ACHN (cell line): ENCODE measurements around the gene COPS9.

ENCODE experiments used
- DNase-seq: peaks from one replicate; pipeline ENCODE4 v3.0.0-alpha.2; 2015
- in situ Hi-C: cut with HindIII; loops from 2 replicates; pipeline ENCODE4 v1.10.0; 2017; ENCODE audit warnings: low sequenced_read_pairs, low pct_ligation_motif_present, low pct_unique_long_range_greater_than_20kb

Gene COPS9

DNA sequence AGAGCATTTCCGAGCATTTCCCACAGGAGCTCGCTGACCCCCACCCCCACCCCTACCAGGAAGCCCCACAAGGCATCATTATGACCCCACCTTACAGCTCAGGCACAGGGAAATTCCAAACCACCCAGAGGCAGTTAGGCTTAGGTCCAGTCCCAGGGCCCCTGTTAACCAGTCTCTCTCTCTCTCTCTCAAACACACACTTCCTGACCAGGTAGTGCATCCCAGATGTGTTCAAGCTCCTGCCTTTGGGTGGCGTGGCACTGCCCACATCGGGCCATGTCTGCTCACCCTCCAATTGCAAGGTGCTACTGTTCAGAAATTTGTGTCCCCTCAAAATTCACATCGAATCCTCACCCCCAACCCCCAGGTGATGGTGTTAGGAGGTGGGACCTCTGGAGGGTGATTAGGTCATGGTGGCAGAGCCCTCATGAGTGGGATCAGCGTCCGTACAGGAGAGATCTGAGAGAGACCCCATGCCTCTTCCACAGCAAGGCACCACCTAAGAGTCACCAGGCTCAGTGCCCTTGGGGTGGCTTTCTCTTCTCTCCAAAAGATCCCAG, 8.8 kb downstream of the COPS9 start:
- no peak for DNase-seq
- in situ Hi-C loops, result no loop called here

DNA sequence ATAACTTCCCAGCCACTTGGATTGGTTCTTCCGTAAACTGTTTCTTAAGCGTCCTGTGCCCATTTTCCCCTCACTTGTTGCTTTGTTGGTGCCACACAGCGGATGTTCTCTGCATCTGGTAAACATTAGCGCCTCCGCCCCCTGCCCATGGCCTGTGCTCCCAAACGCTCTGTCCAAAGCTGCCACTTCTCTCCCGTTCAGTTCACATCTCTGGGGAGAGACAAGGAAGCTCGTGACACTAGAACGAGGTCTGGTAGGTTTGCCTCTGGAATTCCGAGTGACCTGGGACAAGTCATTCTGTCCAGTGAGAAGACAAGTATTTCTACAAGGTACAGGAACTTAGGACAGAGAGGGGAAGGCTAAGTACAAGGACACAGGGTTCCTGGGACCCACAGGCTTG, 9.4 kb downstream of the COPS9 start:
- in situ Hi-C loops, result no loop called here
- no peak for DNase-seq

DNA sequence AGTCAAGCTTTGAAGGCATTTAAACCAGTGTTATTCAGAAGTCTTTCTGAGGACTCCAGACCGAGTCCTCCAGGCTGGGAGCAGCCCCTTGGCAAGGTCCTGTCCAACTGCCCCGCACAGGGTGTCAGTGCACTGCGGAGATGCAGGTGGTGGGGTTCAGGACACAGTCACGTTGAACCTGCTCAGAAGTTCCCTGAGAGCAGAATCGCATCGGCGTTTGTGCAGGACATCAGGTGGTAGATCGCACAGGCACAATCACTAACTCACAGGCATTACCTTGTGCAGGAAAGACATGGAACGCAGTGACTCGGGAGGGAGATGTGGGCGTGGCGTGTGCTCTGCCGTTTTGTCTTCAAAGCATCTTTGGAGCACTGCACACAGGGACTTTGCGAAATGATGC, 10.4 kb downstream of the COPS9 start:
- in situ Hi-C loops, result no loop called here

DNA sequence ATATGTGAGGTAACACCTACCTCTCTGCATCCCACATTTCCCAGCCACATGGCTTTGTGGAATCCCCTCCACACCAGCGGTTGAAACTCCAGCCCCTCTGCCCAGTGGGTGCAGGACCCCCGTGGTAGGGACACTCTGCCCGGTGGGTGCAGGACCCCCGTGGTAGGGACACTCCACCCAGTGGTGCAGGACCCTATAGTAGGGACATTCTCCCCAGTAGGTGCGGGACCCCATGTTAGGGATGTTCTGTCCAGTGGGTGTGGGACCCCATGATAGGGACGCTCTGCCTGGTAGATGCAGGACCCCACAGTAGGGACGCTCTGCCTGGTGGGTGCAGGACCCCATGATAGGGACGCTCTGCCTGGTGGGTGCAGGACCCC, 11.5 kb downstream of the COPS9 start:
- in situ Hi-C loops, result no loop called here
- no peak for DNase-seq

More for the DNA sequence above, 10.4 kb downstream of the COPS9 start:
- no peak for DNase-seq

DNA sequence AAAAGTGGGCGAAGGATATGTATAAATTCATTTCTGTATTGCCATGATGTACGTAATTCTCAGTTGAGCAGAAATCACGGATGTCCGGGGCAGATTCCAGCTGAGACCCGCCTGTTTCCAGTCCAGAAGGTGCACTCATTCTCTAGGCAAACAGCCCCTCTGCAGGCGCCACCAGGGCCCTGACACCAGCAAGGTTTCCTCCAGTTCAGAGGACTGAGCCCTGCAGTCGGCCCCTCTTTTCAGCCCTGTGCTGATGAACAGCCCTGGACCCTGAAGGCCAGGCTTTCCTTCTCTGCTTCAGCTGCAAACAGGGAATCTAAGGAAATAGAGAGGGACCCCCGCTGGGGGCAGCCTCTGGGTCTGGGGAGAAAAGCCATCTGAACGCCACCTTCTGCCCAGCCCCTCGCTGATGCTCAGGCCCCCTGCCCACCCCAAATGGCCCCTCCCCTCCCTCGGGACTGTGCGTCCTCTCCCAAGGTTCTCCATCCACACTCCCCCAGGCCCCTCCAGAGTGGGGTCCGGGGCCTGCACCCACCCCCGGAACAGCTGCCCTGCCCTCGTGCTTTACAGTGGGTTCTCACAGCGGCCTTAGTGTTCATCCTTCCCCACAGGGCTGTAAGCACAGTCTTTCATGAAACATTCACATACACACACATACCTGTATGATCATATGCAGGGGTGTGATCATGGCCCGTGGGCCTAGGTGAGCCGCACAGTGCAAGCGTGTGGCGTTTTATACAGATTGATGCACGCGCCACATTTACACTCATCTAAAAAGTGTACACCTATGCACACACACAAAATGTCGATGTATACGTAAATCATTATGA, 12.1 kb downstream of the COPS9 start:
- in situ Hi-C loops, result no loop called here
- DNase-seq, result no peak

DNA sequence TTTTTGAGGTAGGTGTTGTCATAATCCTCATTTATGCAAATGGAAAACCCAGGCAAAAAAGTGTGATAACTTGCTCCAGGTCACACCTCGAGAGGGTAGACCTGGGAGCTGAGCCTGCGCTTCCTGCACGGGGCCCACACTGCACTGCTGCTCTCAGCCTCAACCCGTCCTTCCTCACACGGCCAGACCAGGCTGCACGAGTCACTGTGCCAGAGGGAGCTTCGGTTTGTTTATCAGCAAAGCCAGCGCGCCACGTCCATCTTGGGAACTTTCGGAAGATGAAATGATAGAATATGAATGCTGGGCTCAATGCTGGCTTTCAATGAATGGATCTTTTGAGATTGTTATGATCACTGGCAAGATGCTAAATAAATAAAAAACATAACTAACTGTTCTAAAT, 14.4 kb downstream of the COPS9 start:
- no peak for DNase-seq
- in situ Hi-C loops, result no loop called here

DNA sequence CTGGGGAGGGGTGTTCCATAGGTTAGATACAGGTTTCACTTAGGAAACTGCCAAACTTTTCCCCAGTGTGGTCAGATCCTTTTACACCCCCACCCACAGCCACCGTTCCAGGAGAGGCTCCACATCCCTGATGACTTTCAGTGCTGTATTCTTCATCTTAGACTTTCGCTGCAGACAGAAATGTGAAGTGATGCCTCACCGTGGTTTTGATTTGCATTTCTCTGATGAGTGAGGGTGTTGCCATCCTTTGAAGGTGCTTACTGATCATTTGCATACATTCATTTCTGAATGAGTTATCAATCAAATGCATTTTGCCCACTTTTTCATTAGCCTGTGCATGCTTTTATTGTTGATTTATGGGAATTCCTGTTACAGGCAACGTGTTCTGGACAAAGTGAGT, 14.9 kb downstream of the COPS9 start:
- in situ Hi-C loops, result no loop called here
- no peak for DNase-seq

DNA sequence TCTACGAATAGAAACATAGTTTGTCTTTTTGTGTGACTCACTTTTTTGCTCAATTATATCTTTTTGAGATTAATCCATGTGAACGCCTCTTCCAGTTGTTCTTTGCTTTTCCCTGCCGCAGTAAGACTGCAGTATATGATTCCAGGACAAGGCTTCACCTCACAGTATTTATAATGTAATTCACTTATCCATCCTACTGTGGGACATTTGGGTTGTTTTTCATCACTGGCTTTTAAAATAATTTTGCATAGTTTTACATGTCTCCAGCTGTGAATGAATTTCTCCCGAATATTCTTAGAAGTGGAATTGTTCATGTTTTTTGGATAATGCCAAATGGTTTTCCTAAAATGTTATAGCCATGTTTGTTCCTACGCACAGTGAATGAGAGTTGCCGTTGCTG, 21.9 kb downstream of the COPS9 start:
- in situ Hi-C loops, result no loop called here
- no peak for DNase-seq

DNA sequence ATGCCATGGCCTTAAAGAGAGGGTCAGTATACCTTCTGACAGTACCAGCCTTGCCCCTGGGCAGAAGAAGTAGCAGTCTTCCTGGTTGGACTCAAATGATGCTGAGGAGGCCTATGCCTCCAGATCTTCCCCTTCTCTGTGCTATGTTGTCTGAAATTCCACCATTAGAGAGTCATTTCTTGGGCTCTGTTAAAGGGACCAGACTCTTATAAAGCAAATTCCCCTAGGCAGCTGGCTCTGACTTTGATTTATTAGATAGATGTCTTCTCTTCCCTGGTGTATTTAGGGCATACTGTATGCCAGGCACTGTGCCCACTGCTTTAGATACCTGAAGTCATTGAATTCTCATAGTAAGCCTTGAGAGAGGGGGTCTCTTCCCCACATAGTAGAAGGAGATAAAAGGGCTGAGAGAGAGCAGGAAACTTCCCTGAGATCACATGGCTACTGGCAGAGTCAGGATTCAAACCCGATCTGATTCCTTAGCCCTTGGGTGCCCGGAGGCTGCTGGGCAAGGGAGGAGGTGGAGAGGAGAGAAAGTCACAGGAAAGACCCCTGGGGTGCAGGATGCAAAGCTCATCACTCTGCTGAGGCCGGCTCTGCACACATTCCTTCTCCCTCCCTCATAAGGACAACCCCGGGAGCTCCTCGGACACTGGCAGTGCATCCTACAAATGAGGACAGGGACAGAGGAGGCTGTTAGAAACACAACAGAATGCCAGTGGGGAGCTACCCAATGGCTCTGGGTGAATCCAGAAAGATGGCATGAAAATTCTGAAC, 23.0 kb downstream of the COPS9 start:
- DNase-seq, result no peak
- in situ Hi-C loops, result no loop called here

DNA sequence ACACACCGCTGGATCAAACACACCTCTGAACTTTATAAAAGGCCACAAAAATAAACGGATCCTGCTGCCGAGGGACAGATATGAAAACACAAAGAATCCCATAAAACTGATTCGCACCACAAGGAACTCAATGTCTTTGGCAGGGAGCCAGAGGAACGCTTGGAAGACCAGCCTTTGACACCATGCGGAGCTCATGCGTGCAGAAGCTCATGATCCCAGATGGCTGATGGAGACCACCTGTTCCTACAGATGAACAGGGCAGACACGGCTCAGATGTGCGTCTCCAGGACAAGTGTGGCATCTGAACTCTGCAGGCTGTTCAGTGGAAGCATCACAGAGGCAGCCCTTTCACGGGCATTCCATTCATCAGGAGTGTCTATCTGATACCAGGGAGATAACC, 24.9 kb downstream of the COPS9 start:
- in situ Hi-C loops, result no loop called here
- no peak for DNase-seq

DNA sequence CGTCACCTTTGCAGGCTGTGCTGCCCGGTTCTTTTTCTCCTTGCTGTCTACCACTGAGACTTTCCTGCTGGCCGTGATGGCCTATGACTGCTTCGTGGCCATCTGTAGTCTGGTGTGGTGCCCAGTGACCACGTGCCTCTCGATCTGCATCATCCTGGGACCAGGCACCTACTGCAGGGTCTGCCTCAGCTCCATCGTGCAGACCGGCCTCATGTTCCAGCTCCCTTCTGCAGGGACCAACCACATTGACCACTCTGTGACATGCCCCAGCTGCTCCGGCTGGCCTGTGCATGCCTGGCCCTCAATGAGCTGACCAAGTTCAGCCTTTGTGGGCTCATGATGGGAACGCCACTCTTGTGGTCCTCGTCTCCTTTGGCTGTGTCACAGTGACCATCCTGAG, 26.7 kb downstream of the COPS9 start:
- in situ Hi-C loops, result no loop called here
- no peak for DNase-seq

DNA sequence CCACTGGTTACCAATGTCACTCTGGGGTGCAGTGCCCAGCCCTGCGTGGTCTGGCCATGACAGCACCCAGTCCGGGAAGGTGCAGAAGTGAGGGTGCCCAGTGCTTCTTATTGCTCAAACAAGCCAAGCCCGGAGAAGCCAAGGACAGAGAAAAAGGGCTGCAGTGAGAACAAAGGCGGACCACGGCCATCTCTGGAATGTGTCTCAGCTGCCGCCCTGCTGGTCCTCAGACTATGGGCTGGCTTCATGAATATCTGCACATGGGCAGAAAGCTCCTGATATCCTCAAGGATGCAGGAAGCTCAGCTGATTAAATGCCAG, 28.7 kb downstream of the COPS9 start:
- DNase-seq, result no peak
- in situ Hi-C loops, result no loop called here

DNA sequence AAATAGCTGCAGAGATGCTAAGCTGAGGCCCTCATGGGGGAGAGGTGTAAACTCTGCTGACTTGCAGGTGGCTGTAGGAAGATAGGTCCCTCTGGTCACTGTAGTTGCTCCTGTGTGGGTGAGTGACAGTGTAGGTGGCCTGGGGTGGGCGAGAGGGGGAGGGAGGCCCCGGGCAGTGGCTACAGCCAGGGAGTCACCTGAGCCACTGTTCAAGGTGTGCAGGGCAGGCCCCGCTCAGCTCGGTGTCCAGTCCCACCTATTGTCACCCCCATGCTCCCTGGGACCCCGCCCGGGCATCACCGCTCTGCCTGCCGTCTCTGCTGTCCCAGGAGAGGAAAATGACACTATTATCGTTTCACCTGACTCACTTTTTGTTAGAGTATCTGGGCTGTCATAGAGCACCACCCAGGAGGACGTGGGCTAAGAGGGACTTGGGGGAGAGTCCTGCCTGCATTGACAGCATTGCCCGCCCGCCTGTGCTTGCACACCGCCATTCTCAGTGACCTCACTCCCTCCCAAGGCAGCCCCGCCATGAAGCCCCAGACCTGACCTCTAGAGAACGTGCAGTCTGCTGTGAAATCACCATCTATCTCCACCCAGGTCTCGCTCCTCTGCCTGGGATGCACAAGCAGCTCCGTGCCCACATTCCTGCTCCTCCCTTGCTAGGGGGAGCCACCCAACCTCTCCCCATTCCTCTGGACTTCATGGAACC, 29.2 kb downstream of the COPS9 start:
- DNase-seq, result no peak
- in situ Hi-C loops, result no loop called here

DNA sequence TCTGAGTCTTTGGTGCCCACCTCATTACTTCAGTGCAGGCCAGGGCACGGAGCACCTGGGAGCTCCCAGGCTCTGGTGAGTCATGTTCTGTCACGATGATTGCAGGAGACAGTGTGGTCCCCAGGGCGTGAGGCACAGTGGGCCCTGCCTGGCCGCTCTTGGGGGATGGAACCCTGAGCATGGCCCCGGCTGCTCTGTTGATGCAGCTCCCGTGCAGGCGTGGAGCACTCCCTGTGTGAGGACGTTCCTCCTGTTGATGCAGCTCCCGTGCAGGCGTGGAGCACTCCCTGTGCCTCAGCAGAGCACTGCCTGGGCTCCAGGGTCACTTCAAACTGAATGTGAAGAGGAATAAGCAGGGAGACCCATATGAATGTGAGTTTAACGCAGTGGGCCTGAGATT, 30.1 kb downstream of the COPS9 start:
- DNase-seq, result no peak
- in situ Hi-C loops, result no loop called here

DNA sequence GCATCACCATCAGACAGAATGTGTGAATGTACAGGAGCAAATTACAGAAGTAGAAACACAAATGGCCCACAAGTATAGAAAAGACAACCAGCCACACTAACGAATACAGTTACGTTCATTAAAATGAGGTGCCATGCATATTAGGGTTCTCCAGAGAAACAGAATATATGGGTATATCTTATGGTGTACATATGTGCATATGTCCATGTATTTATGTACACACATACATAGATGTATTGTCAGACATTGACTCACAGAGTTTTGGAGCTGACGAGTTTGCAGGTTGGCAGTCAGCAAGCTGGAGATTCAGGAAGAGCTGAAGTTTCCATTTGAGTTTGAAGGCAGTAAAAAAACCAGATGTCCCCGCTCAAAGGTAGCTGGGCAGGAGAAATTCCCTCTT, 33.0 kb downstream of the COPS9 start:
- in situ Hi-C loops, result no loop called here

DNA sequence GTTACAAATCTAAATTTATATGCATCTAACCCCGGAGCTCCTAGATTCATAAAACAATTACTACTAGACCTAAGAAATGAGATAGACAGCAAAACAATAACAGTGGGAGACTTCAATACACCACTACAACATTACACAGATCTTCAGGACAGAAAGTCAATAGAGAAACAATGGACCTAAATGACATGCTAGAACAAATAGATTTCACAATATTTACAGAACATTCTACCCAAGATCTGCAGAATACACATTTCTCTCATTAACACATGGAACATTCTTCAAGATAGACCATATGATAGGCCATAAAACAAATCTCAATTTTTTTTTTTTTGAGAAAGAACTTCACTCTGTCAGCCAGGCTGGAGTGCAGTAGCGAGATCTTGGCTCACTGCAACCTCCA, 37.8 kb downstream of the COPS9 start:
- in situ Hi-C loops, result no loop called here
- no peak for DNase-seq

More for the DNA sequence above, 33.0 kb downstream of the COPS9 start:
- no peak for DNase-seq

DNA sequence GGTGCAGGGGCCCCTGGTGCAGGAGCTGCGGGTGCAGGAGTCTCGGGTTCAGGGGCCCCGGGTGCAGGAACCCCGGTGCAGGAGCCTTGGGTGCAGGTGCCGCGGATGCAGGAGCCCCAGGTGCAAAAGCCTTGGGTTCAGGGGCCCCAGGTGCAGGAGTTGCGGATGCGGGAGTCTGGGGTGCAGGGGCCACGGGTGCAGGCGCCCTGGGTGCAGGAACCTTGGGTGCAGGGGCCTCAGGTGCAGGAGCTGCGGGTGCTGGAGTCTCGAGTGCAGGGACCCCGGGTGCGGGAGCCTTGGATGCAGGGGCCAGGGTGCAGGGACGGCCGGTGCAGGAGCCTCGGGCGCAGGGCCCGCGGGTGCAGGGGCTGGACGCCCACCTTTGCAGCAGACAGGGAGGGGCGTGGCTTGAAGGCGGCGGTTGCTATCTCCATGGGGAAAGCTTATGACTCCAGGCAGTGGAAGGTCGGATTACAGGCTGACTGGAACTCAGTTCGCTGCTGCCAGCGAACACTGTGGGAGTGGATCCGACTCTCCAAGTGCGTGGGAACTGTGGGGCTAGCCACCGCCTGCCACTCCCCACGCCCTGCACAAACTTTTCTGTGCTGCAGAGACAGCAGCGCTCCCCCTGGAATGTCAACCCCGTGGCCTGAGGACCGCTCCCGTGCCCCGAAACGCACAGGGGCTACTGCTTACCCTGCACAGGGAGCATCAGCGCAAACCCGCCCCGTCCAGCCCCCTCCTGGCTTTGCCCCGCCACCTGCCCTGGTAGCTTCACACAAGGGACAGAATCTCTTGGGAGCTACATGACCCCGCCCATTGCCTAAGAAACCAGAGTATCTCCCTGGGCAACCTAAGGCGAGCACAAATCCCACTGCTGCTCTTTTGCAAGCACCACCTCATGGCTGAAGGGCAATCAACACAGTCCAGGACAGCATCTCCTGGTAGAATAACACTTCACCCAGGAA, 40.3 kb downstream of the COPS9 start:
- DNase-seq, result no peak
- in situ Hi-C loops, result no loop called here

DNA sequence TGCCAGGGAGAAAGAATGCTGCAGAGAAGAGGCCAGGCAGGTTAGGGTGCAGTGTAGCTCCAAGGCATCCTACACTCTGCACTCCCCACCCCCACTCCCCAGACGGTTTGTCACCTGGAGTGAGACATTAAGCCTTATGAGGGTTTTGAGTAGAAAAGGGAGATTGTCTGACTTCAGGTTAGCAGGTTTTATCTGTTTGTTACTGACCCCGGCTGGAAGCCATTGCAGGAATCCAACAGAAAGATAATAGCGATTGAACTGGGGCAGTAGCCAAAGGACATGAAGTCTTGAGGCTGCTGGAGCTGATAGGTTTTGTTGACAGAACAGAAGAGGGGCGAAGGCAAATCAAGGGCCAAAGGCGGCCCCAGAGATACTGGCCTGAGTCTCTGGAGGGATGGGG, 46.8 kb downstream of the COPS9 start:
- in situ Hi-C loops, result no loop called here
- no peak for DNase-seq
